GM18858 (cell line): ENCODE measurements around the gene IL1R1.
"Not testable (repeated sequence)": the region's sequence is repeated elsewhere in the genome, so short reads cannot be mapped to it uniquely, and the experiment has no call there.

Experiments used
- ATAC-seq: cut with Tn5 transposase; IDR thresholded peaks from one replicate; pipeline ENCODE4 v1.9.1; 2021; ENCODE audit not compliant: unreplicated experiment

The IL1R1 gene

DNA sequence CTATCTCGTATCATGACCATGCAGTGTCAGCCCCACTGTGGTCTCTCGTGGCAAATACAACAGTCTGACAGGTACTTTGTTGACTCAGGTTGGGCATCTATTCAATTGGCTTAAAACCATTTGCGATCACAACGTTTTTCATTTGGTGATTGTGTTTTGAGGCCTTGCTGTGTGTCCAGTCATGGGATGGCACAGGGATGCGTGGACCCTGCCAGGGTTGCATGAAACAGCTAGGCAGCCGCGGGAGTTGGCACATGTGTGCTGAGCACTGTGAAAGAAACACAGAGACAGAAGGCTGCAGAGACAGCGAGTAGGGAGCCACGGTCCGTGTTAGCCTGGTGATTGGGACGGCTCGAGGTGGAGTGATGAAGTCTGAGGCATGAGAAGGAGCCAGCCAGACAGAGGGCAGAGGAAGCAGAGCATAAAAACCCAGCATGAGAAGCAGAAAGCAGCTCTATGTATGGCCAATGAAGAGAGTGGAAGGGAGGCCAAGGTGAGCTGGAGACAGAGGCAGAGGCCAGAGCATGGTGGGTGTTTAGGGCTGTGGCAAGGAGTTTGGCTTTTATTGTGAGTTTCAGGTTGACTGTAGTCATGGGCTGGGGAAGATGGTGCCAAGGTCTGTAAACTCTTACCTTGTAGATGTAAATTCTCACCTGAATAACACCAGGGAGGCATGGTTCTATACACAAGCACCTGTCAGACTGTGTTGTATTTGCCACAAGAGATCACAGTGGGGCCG, 31.8 kb upstream of the IL1R1 start:
- no peak for ATAC-seq

DNA sequence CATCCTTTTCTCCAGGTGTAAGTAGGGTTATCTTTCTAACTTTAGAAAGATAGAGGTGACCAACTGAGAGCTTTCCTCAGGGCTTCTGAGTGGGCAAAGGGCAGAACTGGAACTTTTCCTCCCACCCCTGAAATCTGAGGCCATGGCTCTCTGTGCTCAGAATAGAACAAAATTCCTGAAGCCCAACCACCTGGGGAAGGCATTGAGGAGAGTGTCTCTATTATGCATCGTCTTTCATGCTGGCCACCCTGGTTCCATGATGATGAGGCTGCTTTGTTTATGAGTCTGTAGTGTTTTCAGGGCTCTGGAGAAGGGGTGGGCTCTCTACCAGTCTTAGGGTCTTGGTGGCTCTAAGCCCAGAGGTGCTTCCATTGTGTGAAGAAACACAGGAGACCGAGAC, 30.7 kb upstream of the IL1R1 start:
- ATAC-seq: no peak

- no peak for ATAC-seq
These were observed 30.3 kb upstream of the IL1R1 start for GRCh38 chr2:102112271-102112670.

- ATAC-seq: no peak
These were observed 29.6 kb upstream of the IL1R1 start for GRCh38 chr2:102112692-102113665.

DNA sequence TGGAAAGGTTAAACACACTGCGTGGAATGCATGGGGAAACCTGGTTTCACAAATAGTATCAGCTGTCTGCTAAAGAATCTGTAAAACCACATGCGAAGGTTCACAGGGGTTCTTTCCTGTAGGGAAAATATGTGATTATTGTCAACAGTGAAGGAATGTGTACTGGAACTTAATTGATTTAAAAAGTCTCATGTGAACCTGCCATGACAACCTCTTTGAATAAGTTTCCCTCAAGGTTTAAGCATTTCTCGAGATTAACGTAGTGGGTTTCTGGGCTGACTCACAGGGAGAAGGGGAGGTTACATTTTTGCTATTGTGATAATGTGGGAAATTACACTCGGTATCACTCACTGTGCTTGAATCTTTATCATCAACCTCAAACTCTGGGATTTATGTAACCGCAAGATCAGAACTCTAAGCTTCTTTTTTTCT, 28.2 kb upstream of the IL1R1 start:
- no peak for ATAC-seq

- no peak for ATAC-seq
These were observed 27.6 kb upstream of the IL1R1 start for GRCh38 chr2:102114851-102115497.

- ATAC-seq: no peak
These were observed 25.7 kb upstream of the IL1R1 start for GRCh38 chr2:102116630-102117471.

DNA sequence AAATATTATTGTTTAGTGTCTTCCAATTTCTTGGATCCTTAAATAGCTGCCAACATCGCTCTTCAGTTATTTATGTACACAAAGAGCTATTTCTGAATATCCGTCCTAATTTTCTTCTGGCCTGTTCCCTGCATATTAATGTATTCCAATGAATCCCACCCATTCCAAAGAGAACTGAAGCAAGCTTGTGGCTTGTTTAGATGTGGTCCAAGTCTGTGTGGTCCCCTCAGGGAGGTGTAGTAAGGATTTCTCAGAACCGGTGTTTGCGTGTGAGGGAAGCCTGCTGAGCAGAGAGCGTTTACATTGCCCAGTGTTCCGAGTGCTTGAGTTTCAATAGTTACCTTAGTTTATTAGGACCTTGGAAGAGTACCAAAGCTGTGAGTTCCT, 25.1 kb upstream of the IL1R1 start:
- ATAC-seq: no peak

DNA sequence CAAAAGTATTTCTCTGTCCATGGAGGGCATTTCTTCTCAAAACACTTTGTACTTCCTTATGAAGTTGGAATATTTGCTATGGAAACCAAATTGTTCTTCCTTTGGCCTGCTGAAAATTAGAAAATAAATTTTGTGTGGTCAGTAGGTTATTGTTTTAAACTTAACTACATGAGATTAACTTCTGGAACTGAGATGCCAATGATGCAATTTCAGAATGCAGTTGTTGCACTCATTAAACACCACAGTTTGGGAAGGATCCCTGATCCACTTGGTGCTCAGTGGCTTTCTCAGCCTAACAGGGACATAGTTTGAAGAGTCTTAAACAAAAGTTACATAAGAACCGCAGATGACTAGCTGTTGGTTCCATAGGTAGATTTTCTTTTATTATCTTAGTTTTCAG, 23.3 kb upstream of the IL1R1 start:
- no peak for ATAC-seq

DNA sequence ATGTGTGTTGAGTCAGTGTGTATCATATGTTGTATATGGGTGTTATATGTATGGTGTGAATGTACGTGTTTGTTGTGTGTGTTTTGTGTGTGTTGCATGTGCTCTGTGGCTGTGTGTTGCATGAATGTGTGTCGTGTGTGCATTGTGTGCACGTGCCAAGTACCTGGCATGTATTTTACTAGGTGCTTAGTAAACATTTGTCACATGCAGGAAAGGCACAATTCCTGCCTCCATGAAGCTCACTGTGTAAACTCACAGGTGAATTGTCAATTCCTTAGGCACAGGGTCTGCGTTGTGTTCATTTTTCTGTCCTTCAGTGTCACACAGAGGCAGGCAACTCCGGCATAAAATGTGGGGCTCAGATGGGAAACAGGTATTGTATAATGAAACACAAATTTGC, 22.3 kb upstream of the IL1R1 start:
- ATAC-seq: no peak

DNA sequence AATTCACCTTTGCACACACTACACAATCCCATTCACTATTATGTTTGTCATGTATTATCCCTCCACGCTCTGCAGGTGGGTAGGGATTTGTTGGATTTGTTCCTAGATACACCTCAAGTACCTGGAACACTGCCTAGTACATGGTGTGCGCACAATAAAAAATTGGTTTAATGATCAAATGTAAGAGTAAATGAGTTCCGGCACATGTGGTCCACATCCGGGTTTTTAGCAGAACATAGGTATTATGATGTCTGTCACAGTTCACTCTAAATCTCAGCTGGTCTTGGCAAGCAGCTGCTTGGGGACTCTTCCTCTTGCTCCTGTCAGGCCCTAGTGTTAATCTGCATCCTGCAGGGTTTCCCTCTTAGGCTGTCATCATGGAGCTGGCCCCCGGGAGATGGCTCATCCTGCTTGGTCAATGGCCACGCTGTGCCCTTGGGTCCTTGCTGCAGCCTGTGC, 21.8 kb upstream of the IL1R1 start:
- no peak for ATAC-seq

GRCh38 chr2:102122115-102122514, 20.4 kb upstream of the IL1R1 start:
- ATAC-seq: no peak

GRCh38 chr2:102122909-102123308, 19.6 kb upstream of the IL1R1 start:
- no peak for ATAC-seq

DNA sequence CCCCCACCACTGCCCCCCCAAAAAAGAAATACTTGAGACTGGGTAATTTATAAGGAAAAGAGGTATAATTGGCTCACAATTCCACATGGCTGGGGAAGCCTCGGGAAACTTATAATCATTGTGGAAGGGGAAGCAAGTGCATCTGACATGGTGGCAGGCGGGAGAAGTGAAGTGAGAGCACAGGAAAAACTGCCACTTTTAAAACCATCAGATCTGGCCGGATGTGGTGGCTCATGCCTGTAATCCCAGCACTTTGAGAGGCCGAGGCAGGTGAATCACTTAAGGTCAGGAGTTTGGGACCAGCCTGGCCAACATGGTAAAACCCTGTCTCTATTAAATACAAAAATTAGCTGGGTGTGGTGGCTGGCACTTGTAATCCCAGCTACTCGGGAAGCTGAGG, 18.1 kb upstream of the IL1R1 start:
- ATAC-seq: not testable (repeated sequence)

GRCh38 chr2:102126169-102126568, 16.4 kb upstream of the IL1R1 start:
- ATAC-seq: no peak

DNA sequence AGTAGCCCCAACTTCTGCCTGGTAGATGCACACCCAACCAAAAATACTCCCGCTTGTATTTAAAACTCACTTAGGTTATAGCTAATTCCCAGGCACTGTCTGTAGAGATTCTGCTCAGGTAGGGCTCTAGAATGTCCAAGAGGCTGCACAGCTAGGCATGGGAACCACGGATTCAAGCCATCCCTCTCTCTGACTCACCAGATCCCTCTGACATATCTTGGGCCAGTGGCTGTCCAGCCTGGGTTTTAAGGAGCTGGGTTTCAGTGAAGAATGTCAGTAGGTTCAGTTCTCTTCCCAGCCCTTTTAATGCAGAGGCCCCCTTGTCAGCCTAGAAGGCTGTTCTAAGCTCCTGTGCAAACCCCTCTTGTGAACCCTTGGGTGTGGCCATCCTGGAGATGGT, 15.9 kb upstream of the IL1R1 start:
- ATAC-seq: no peak

GRCh38 chr2:102129082-102129481, 13.5 kb upstream of the IL1R1 start:
- no peak for ATAC-seq

DNA sequence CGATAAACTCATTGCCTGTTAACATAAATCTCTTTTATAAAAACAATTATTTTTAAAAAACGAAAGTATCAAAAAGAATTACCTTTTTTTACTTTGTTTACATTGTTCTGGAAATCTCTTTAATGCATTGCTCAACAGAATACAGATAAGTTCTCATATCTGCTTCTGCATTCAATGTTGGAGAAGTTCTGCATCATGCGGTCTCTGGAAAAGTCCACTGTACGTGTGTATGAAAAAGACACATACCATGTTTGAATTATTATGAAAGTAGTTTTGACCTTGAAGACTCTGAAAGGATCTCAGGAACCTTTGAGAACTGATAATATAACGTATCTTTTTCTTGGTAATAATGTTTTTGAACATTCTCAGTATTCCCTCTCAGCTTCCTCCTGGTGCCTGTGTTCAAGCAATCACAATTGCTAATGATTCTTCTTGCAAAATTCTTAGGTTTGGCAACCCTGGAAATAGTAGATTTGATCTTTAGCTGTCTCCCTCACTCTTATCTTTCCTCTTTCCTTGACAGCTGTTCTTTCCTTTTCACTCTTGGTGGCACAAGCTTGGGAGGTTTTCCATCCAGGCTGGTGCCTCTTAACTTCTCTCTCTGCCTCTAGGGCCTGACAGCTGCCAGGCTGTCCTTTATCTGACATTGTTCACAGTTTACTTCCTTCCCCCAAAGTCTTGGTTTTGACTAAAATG, 12.4 kb upstream of the IL1R1 start:
- ATAC-seq: no peak

- ATAC-seq: no peak
These were observed 11.9 kb upstream of the IL1R1 start for GRCh38 chr2:102130647-102130991.

DNA sequence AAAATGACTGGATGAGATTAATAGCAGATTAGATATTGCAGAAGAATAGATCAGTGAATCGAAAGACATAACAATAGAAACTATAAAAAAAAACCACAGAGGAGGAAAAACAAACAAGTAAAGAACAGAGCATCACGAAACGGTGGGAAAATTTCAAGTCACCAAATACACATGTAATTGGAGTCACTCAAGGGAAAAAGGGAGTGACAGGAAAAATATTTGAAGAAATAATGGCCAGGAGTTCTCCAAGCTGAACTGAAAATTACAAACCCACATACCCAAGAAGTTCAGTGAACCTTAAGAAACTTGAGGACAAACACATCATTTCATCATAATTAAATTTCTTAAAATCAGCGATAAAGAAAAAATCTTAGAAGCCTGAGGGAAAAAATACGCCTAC, 11.0 kb upstream of the IL1R1 start:
- no peak for ATAC-seq
